Thoracic aorta (tissue), 2 donors: ENCODE measurements around the gene CRADD. TPM values are rescaled to one million over a fixed set of nuclear protein-coding genes. Genes with fewer than 3 reads are reported as not detected.

ENCODE experiments used
- ATAC-seq: fragments of 150-250 bp; one replicate; pipeline ENCODE4 v1.8.0; 2017; ENCODE audit warnings: low read depth; ENCODE audit not compliant: insufficient number of reproducible peaks, low FRiP score
- DNase-seq: peaks from one replicate; pipeline ENCODE4 v3.0.0-alpha.2; 2020; ENCODE audit warnings: low spot score
- H3K27ac ChIP-seq, 2 donors: fragments of 200-600 bp; sonication (generic); 1 replicate in 1 of 2; 2 replicates in 1 of 2; pipeline ENCODE4 v1.5.1; 2016; ENCODE audit warnings: mild to moderate bottlenecking in 2 of 2, moderate library complexity in 2 of 2
- H3K27me3 ChIP-seq: fragments of 200-600 bp; sonication (generic); replicated peaks from 2 replicates; pipeline ENCODE4 v1.6.0; 2016; ENCODE audit warnings: mild to moderate bottlenecking; ENCODE audit not compliant: insufficient read depth
- H3K36me3 ChIP-seq: fragments of 200-600 bp; sonication (generic); one replicate; pipeline ENCODE4 v1.5.1; 2016
- H3K4me1 ChIP-seq, 2 donors: fragments of 200-600 bp; sonication (generic); 1 replicate in 1 of 2; 2 replicates in 1 of 2; pipeline versions ENCODE4 v1.5.1 to v1.6.0; 2016; ENCODE audit warnings: low read depth in 2 of 2, mild to moderate bottlenecking in 1 of 2; ENCODE audit not compliant: control insufficient read depth in 1 of 2
- H3K4me3 ChIP-seq: fragments of 200-600 bp; sonication (generic); 2 replicates; pipeline ENCODE4 v1.5.1; 2016; ENCODE audit warnings: mild to moderate bottlenecking
- H3K9me3 ChIP-seq: fragments of 200-600 bp; sonication (generic); 2 replicates; pipeline ENCODE4 v1.5.1; 2016
- CTCF ChIP-seq: fragments of 200-600 bp; sonication (generic); IDR thresholded peaks from one replicate; pipeline ENCODE4 v1.5.1; 2019; ENCODE audit warnings: antibody characterized with exemption
- total RNA-seq, 2 donors: library from RNA; depleted of rRNA; stranded (reverse); fragments of >200 nt; gene quantifications; one replicate each; pipeline versions ENCODE4 v1.1.0 to v1.2.3, GENCODE V29; 2016

CRADD gene
- total RNA-seq, 2 donors from 2014 or later, result 33.0 to 57.9 TPM

GRCh38 chr12:93901739-93902138, 224.6 kb downstream of the CRADD start:
- H3K9me3 ChIP-seq, result no peaks in the 10 kb centered on the region
- H3K4me1 ChIP-seq, result no peaks in the 10 kb centered on the region
- DNase-seq (no peak), ATAC-seq (no peak)
- no peak overlapping the region for H3K27ac ChIP-seq
- H3K4me3 ChIP-seq, result no peak overlapping the region
- H3K27me3 ChIP-seq, result no peaks in the 10 kb centered on the region
- no peak for TF ChIP-seq CTCF
- no peaks in the 10 kb centered on the region for H3K36me3 ChIP-seq

- ATAC-seq (no peak), DNase-seq (no peak)
- Histone ChIP-seq H3K27ac (no peak overlapping the region), H3K36me3 (no peaks in the 10 kb centered on the region), H3K4me1 (no peaks in the 10 kb centered on the region), H3K4me3 (no peak overlapping the region), H3K27me3 (no peaks in the 10 kb centered on the region), H3K9me3 (no peaks in the 10 kb centered on the region)
- TF ChIP-seq CTCF, result no peak
Observed at GRCh38 chr12:93902192-93902591, 225.0 kb downstream of the CRADD start.

- DNase-seq (no peak), ATAC-seq (no peak)
- Histone ChIP-seq H3K4me3 (no peak overlapping the region), H3K4me1 (no peaks in the 10 kb centered on the region), H3K9me3 (no peaks in the 10 kb centered on the region), H3K36me3 (no peaks in the 10 kb centered on the region), H3K27ac (no peak overlapping the region), H3K27me3 (no peaks in the 10 kb centered on the region)
- TF ChIP-seq CTCF, result no peak
Observed at GRCh38 chr12:93902736-93903562, 225.8 kb downstream of the CRADD start.

DNA sequence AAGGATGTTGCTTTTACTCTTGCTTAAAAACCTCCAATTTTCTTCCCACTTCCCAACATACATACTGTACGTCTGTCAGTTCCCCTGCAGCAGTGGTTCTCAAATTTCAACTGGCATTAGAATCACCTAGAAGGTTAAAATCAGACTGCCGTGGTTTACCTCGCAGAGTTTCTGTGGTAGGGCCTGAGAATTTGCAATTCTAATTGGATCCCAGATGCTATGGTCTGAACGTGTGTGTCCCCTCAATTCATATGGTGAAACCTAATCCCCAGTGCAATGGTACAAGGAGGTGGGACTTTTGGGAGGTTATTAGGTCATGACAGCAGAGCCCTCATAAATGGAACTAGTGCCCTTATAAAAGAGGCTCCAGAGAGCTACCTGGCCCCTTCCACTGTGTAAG, 226.9 kb downstream of the CRADD start:
- H3K4me1 ChIP-seq, result peaks cover under 1 to 4% of the 10 kb centered on the region in 2 donors
- H3K27ac ChIP-seq, result no peak overlapping the region
- no peaks in the 10 kb centered on the region for H3K36me3 ChIP-seq
- no peak for TF ChIP-seq CTCF
- H3K27me3 ChIP-seq, result no peaks in the 10 kb centered on the region
- DNase-seq (no peak), ATAC-seq (no peak)
- H3K4me3 ChIP-seq, result no peak overlapping the region
- no peaks in the 10 kb centered on the region for H3K9me3 ChIP-seq

DNA sequence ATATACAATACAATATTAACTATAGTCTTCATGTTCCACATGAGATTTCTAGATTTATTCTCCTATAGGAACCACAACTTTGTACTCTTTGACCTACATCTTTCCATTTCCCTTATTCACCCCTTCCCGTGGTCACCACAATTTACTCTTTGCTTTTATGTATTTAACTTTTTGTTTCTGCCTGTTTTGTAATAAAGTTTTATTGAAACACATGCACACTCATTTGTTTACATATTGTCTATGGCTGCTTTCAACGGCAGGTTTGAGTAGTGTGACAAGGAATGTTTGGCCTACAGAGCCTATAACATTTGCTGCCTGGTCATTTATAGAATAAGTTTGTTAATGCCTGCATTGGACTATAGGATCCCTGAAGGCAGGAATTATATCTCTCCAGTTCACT, 231.1 kb downstream of the CRADD start:
- no peak overlapping the region for H3K27ac ChIP-seq
- no peak for TF ChIP-seq CTCF

More for the DNA sequence above, 231.1 kb downstream of the CRADD start:
- Histone ChIP-seq H3K27me3 (no peaks in the 10 kb centered on the region), H3K4me1 (peaks cover 6 to 19% of the 10 kb centered on the region in 2 donors), H3K9me3 (no peaks in the 10 kb centered on the region), H3K36me3 (no peaks in the 10 kb centered on the region), H3K4me3 (no peak overlapping the region)
- no peak for ATAC-seq
- DNase-seq, result no peak
